Right renal pelvis (tissue), 4 donors: ENCODE data around the gene TMEM196. TPM values are rescaled to one million over a fixed set of nuclear protein-coding genes. Genes with fewer than 3 reads are reported as not detected.
A peak's percentile ranks its signal among the peaks of the same experiment; 100 is the strongest.

Experiments used
- DNase-seq, 4 donors: peaks; one replicate each; pipeline ENCODE4 v3.0.0-alpha.2; 2013; ENCODE audit warnings: low read depth in 4 of 4, low spot score in 3 of 4, missing footprints in 1 of 4
- polyA plus RNA-seq, 4 donors: library from polyadenylated mRNA; unstranded; fragments of 120-200 nt; gene quantifications; one replicate each; pipeline ENCODE4 v1.2.1, GENCODE V29; 2013; ENCODE audit not compliant: insufficient read length in 4 of 4

TMEM196 gene
- polyA plus RNA-seq, result under 1 TPM in 1 of 4 donors, not detected in 3; 0.03 TPM

GRCh38 chr7:19772841-19773760, at the start of gene TMEM196:
TMEM196 (minus strand) TSS chr7:19773617; CDS start chr7:19772696, 921 bp downstream.
- DNase-seq, result peak in 3 of 4 donors; percentile 22 to 36 (median 32)

- DNase-seq, result no peak
These were observed 42.7 kb upstream of the TMEM196 start for GRCh38 chr7:19816128-19816527.

DNA sequence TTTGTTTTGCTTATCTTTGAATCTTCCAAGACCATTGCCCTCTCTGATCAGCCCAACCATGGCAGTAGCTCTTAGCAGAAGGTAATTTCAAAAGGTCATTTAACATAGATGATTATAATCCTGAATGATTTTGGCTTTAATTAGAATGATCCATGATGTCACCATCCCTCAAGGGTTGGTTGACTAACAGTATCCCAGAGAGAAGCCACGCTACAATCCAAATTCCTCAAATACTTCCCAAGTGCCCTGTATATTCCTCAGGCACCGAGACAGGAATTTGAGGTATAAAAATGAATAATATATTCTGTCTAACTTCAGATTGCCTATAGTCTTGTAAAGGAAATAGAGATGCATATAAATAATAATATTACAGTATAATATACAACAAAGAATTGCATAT, 42.1 kb upstream of the TMEM196 start:
- no peak for DNase-seq

DNA sequence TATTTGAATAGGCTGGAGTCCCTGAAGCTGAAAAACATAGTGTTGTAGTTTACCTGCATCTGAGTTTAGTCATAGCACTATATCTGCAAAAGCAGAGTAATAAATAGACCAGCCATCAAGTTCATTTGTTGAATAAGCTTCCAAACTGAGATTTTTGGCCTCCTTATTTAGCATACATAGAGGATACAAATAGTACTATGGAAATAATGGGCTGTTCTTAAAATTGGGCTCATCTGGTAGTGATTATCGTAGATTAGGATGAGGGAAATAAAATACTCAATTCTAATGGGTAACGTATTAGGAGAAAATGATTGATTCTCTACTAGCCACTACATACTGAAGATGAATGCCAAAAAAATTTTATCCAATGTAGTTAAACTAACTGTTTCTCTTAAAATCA, 41.4 kb upstream of the TMEM196 start:
- DNase-seq, result no peak

DNA sequence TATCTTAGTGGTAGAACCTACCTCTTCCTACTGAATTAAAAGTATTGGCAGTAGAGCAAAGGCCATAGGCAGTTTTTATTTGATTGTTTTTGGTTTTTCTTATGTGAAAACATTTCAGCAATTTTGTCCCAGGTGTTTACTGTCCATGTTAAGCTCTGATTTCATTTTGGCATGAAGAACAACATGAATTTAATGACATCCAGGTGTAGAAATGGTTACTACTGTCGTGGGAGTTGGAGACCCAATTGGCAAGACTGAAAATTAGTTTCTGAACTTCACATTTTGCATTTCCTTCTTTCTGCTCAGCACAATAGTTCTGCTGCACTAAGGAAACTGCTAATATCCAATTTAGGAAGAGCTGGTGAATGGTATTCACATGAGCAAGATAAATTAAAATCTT, 38.0 kb upstream of the TMEM196 start:
- DNase-seq, result no peak

GRCh38 chr7:19798986-19799385, 25.6 kb upstream of the TMEM196 start:
- DNase-seq, result no peak

- DNase-seq, result no peak
These were observed 10.1 kb upstream of the TMEM196 start for GRCh38 chr7:19783541-19783940.

DNA sequence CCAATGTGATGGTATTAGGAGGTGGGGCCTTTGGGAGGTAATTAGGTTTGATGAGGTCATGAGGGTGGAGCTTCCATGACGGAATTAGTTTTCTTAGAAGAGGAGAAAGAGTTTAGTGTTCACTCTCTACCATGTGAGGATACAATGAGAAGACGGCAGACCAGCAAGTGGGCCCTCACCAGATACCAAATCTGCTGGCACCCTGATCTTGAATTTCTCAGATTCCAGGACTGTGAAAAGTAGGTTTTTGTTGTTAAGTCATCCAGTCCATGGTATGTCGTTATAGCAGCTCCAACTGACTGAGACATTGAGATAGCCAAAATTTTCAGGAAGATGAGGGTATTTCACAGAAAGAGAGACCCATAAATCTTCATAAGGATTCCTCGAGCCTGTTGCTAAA, 3.6 kb upstream of the TMEM196 start:
- DNase-seq, result no peak

DNA sequence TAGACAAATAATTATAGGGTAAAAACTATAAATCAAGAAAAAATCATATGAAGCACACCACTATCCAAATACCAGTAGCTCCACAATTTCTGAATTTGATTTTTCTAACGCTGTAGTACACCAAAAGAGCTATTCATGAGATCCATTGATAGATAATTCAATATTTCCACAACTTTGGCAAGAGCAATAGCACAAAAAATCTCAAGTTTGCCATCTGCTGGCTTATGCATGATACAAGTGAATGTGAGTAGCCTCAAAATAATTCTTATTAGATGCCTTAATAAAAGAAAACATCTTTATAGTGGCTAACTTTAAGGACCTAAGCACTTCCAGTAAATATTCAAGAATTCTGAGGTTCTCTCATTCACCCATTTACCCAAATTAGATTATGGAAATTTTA, 2.2 kb upstream of the TMEM196 start:
- DNase-seq, result no peak

- DNase-seq, result no peak
These were observed 1.1 kb downstream of the TMEM196 start for GRCh38 chr7:19772306-19772705.

- no peak for DNase-seq
These were observed 10.8 kb downstream of the TMEM196 start for GRCh38 chr7:19762631-19763030.

- DNase-seq, result peak in 2 of 4 donors; percentile 17 to 20
These were observed 18.8 kb downstream of the TMEM196 start for GRCh38 chr7:19754521-19755116.

DNA sequence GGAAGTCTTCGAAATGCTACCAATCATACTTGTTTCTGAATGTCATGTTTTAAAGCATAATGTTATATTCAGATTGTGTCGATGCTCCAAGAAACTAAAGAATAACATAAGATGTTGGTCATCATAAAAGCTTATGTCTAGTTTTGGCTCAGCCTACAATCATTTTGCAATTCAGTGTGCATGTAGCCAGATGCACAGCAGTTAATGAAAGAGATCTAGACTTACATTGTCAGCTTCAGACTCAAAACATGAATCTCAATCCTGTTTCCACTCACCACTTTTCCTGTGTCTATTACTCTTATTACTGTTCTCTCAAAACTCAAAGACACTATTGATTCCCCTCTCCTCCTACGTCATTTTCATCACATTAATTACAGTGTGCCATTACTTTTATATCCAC, 21.4 kb downstream of the TMEM196 start:
- no peak for DNase-seq

GRCh38 chr7:19749658-19750057, 23.8 kb downstream of the TMEM196 start:
- DNase-seq, result no peak

GRCh38 chr7:19747740-19748339, 25.6 kb downstream of the TMEM196 start:
- DNase-seq, result peak in 2 of 4 donors; percentile 2 to 11

DNA sequence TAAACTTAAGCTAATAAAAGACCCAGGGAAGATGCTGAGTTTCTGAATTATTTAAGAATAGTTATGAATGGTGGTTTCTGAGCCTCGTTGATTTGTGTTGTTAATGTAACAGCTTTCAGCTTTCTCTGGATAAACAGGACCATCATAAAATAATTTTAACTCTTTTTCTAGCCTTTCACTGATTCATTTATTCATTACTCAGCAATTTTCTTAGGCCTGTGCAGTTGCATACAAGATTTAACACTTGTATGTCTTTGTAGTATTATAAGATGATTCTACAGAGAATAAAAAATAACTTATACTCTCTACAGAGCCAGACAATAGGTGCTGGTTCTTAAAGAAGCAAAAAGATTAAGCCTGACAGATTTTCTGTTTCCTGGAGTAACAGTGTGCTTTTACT, 29.3 kb downstream of the TMEM196 start:
- DNase-seq, result no peak

- DNase-seq, result no peak
These were observed 44.7 kb downstream of the TMEM196 start for GRCh38 chr7:19728716-19729115.

DNA sequence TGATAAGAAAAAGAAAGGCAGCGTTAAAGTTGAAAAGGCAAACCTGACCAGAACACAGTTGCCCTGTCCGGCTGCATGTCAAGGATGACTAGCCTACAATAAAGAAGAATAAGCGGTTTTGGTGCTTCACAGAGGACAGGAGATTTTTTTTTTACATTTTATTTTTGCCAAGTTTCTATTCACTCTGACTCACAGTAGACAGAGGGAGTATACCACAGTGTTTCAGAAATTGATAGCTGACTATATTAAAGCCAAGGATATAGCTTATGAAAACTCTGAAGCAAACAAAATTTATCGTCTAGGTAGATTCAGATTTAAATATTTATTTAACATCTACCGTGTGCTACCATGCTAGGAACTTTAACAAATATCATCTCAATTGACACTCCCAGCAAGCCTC, 47.6 kb downstream of the TMEM196 start:
- DNase-seq, result no peak

DNA sequence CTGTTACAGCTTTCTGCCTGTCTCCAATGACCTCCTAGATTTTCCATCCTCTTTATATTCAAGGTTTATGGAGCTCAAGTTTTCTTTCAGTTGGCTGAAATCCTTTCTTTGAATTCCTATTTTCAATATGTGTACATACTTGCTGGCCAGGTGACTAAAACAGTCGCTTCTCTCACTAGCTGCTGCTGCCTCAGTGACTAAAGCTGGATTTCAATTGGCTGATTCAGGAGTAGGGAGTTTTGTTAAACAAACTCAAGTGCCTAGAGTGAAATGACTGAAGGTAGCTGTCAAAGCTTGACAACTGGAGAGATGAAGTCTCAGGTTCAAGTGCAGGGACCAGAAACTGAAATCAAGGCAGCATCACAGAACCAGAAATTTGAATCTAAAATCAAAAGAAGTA, 57.9 kb downstream of the TMEM196 start:
- no peak for DNase-seq

- DNase-seq, result peak in 3 of 4 donors; percentile 11 to 35 (median 28)
These were observed 59.7 kb downstream of the TMEM196 start for GRCh38 chr7:19713676-19714075.

- no peak for DNase-seq
These were observed 64.2 kb downstream of the TMEM196 start for GRCh38 chr7:19709249-19709578.
